ENCODE results near the gene PPFIBP1. TPM values are rescaled to one million over a fixed set of nuclear protein-coding genes. Genes with fewer than 3 reads are reported as not detected.

PPFIBP1 gene
- polyA plus RNA-seq, 1 experiment: 47.5 TPM

DNA sequence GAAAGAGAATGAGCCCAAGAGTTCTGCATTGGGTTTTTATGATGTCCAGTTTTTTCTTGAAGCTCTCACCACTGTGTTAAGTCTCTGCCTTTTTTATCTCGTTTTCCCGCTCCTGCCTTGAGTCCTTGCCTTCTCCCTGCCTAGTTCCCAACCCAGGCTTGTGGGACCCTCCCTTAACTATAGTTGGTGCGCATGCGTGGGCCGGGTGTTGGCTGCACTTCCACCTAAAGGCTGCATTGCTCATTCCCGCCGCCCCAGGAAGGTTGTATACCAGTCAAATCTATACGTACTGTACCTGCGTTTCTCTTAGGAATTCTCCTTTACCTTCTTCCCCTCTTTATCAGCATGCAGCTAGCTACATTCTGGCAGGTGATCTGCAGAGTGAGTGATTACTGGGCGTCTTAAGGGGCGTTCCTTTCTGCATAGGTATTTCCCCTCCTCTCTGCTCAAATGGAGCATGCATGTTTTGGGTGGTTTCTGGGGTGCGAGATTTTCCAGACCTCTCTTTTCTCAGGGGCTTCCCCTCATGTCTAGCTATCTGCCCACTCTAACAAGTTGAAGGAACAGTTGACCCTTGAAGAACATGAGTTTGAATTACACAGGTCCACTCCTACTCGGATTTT, 165.7 kb downstream of the PPFIBP1 start:
- POLR2A ChIA-PET: interaction anchor here (0.6 kb wide), 1 partner anchor 99 kb away, joined by 4 read pairs; no protein-coding TSS in a partner anchor
- no peak for TF ChIP-seq CTCF (IDR thresholded peaks at IDR 0.05; ENCODE audit: insufficient read depth, low read depth, low read length)
- Histone ChIP-seq H3K4me3 (ENCODE audit: low read depth, low read length) (no peak overlapping the region), H3K27me3 (ENCODE audit: control insufficient read depth, insufficient read depth, low read length) (no peaks in the 10 kb centered on the region), H3K36me3 (ENCODE audit: control insufficient read depth, insufficient read depth, low read length) (peaks cover 17% of the 10 kb centered on the region)
- no peak for DNase-seq (ENCODE audit: low read depth)
- CTCF ChIA-PET: no interaction called here

DNA sequence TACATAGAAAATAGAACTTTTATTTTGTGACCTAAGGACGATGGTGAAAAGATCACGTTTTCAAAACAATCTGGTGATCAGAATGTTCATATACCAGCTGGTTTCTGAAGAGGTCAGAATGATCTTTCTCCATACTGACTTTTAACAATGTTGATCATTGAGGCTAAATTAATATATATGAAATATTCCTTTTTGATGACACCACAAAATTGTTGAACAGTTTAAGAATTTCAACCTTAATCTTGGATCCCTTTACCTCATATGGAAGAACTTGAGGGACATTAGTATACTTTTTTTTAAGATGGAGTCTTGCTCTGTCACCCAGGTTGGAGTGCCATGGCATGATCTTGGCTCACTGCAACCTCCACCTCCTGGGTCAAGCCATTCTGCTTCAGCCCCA, 169.4 kb downstream of the PPFIBP1 start:
- no peak for DNase-seq (ENCODE audit: low read depth)
- H3K27me3 ChIP-seq (ENCODE audit: control insufficient read depth, insufficient read depth, low read length): no peaks in the 10 kb centered on the region
- no peak overlapping the region for H3K4me3 ChIP-seq (ENCODE audit: low read depth, low read length)
- peaks cover 24% of the 10 kb centered on the region for H3K36me3 ChIP-seq (ENCODE audit: control insufficient read depth, insufficient read depth, low read length)
- CTCF ChIA-PET: no interaction called here
- no peak for TF ChIP-seq CTCF (IDR thresholded peaks at IDR 0.05; ENCODE audit: insufficient read depth, low read depth, low read length)
- POLR2A ChIA-PET: no interaction called here

DNA sequence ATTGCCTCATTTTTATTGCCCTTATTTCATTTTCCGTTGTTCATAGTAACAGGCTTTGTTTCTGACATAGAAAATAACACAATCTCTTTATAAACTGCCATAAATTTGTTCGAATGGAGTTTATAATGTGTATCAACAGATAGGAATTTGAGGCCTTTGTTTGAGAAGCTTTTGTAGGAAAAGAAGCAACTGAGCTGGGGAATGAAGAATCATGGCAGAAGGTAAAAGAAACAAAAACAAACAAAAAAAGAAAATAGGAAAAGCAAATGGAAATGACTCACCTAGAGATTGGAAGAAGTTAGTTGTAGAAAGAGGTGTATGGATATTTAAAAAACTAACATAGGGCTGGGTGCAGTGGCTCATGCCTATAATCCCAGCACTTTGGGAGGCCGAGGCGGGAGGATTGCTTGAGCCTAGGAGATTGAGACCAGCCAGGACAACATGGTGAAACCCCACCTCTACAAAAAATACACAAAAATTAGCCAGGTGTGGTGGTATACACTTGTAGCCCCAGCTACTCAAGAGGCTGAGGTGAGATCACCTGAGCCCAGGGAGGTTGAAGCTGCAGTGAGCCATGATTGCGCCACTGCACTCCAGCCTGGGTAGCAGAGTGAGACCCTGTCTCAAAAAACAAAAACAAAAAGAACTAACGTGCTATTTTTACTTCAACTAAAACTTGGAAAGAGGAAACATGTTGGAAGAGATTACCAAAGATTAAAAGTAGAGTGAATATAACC, 171.7 kb downstream of the PPFIBP1 start:
- Histone ChIP-seq H3K4me3 (ENCODE audit: low read depth, low read length) (no peak overlapping the region), H3K36me3 (ENCODE audit: control insufficient read depth, insufficient read depth, low read length) (peaks cover 12% of the 10 kb centered on the region), H3K27me3 (ENCODE audit: control insufficient read depth, insufficient read depth, low read length) (no peaks in the 10 kb centered on the region)
- no peak for TF ChIP-seq CTCF (IDR thresholded peaks at IDR 0.05; ENCODE audit: insufficient read depth, low read depth, low read length)
- ChIA-PET CTCF (interaction anchor here (0.6 to 0.9 kb wide), 3 partner anchors 32 to 1464 kb away, joined by 3 read pairs; no protein-coding TSS in a partner anchor), POLR2A (no interaction called here)
- DNase-seq (ENCODE audit: low read depth): no peak

- H3K36me3 ChIP-seq (ENCODE audit: control insufficient read depth, insufficient read depth, low read length): peaks cover 12% of the 10 kb centered on the region
- no peak for DNase-seq (ENCODE audit: low read depth)
- no peak within 1 kb of the TSS for H3K4me3 ChIP-seq (ENCODE audit: low read depth, low read length)
- H3K27me3 ChIP-seq (ENCODE audit: control insufficient read depth, insufficient read depth, low read length): no peaks in the 10 kb centered on the region
- no peak for TF ChIP-seq CTCF (IDR thresholded peaks at IDR 0.05; ENCODE audit: insufficient read depth, low read depth, low read length)
- ChIA-PET CTCF (interaction anchor here (0.6 to 0.9 kb wide), 2 partner anchors 43 to 1463 kb away, joined by 3 read pairs; no protein-coding TSS in a partner anchor), POLR2A (no interaction called here)
Observed at GRCh38 chr12:27696293-27696652, 172.3 kb downstream of the PPFIBP1 start, which contains the start of gene REP15. REP15 (plus strand) TSS chr12:27696447; CDS start chr12:27696563, 116 bp downstream.

DNA sequence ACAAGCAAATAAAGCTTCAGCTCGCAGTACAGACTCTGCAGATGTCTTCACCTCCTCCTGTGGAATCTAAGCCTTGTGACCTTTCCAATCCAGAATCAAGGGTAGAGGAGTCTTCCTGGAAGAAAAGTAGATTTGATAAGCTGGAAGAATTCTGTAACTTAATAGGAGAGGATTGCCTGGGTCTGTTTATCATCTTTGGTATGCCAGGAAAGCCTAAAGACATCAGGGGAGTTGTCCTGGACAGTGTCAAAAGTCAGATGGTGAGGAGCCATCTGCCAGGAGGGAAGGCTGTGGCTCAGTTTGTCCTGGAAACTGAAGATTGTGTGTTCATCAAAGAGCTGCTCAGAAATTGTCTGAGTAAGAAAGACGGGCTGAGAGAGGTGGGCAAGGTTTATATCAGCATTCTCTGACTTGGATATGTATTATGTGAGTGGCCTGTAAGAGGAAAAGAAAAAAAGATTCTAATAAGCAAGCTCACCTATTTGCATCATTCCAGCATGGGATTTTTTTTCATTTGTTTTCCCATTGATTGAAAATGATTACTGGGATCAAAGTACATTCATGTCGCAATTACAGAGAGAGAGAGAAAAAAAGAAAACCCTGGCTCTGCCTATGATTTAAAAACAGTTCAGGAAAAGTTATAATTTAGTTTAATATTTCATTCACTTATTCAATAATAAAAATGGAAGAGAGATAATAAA, 173.0 kb downstream of the PPFIBP1 start:
- no peak overlapping the region for H3K4me3 ChIP-seq (ENCODE audit: low read depth, low read length)
- no peak for TF ChIP-seq CTCF (IDR thresholded peaks at IDR 0.05; ENCODE audit: insufficient read depth, low read depth, low read length)
- DNase-seq (ENCODE audit: low read depth): no peak
- ChIA-PET POLR2A (no interaction called here), CTCF (interaction anchor here (0.9 kb wide), 1 partner anchor 44 kb away, joined by 3 read pairs; no protein-coding TSS in a partner anchor)
- H3K27me3 ChIP-seq (ENCODE audit: control insufficient read depth, insufficient read depth, low read length): no peaks in the 10 kb centered on the region
- H3K36me3 ChIP-seq (ENCODE audit: control insufficient read depth, insufficient read depth, low read length): peaks cover 11% of the 10 kb centered on the region
